ENCODE measurements around the gene DEPDC7.

DEPDC7 gene

DNA sequence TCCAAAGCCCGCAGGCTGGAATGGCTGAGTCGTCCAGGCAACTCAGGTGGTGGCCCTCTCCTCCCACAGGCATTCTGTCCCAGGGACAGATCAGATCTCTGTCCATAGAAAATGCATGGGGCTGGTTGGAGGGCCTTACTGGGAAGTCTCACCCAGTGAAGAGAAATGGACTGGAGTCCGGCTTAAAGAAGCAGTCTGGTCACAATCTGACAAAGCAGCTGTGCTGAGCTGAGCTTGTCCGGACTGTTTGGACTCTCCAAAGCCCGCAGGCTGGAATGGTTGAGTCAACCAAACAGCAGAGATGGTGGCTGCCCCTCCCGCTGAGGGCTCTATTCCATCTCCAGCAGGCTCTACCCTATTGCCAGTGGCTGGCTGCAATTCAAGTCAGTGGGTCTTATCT is 14.4 kb upstream of the DEPDC7 start:
- no peaks in the 10 kb centered on the region for H3K79me1 ChIP-seq (replicated peaks; ENCODE audit: low read length, poor library complexity, severe bottlenecking)
- no peaks in the 10 kb centered on the region for H3K9me3 ChIP-seq (ENCODE audit: control insufficient read depth, low read length)
- no peak overlapping the region for H2BK5ac ChIP-seq (ENCODE audit: low read depth, low read length, poor library complexity, severe bottlenecking)
- H2BK12ac ChIP-seq (ENCODE audit: low read length in 2 of 2) = peak overlapping the region; percentile 6 to 29
- no peak overlapping the region for H4K8ac ChIP-seq (ENCODE audit: low read length)
- peak overlapping the region; percentile 23 for H2BK15ac ChIP-seq (ENCODE audit: low read depth, poor library complexity, severe bottlenecking)
- H3K23ac ChIP-seq (ENCODE audit: low read length in 2 of 2) = no peak overlapping the region
- H3K4me2 ChIP-seq (ENCODE audit: low read length, poor library complexity, severe bottlenecking) = no peak overlapping the region
- no peak overlapping the region for H2BK120ac ChIP-seq (ENCODE audit: low read depth, low read length)
- no peaks in the 10 kb centered on the region for H3K36me3 ChIP-seq (ENCODE audit: control insufficient read depth in 1 of 2, insufficient read depth in 2 of 2, low read depth in 1 of 2, low read length in 2 of 2)
- H4K91ac ChIP-seq (ENCODE audit: low read length) = peak overlapping the region; percentile 59
- H3K4ac ChIP-seq (ENCODE audit: low read depth in 1 of 2, low read length in 2 of 2) = peak overlapping the region in 1 of 2 experiments; percentile 39
- H3K27ac ChIP-seq (ENCODE audit: low read length, poor library complexity, severe bottlenecking) = no peak overlapping the region
- H3K14ac ChIP-seq (ENCODE audit: low read length in 2 of 2) = no peak overlapping the region
- H3K27me3 ChIP-seq (ENCODE audit: control insufficient read depth in 1 of 2, insufficient read depth in 1 of 2, low read length in 2 of 2) = no peaks in the 10 kb centered on the region
- H3K18ac ChIP-seq (ENCODE audit: low read depth in 1 of 2, low read length in 2 of 2) = peak overlapping the region in 1 of 2 experiments; percentile 21
- H2AK5ac ChIP-seq (ENCODE audit: low read length, severe bottlenecking) = peak overlapping the region; percentile 46
- H3K4me3 ChIP-seq (ENCODE audit: insufficient read depth in 1 of 2, low read depth in 1 of 2, low read length in 2 of 2) = no peak overlapping the region
- H3K9ac ChIP-seq (ENCODE audit: low read length) = no peak overlapping the region
- peaks cover 12% of the 10 kb centered on the region for H3K4me1 ChIP-seq (ENCODE audit: control insufficient read depth, insufficient read depth, low read depth, low read length)
- 87% methylated on average over 6 of the region's 6 CpGs for WGBS
- no peak for DNase-seq
- no peak overlapping the region for H2AFZ ChIP-seq (ENCODE audit: low read depth, low read length)

DNA sequence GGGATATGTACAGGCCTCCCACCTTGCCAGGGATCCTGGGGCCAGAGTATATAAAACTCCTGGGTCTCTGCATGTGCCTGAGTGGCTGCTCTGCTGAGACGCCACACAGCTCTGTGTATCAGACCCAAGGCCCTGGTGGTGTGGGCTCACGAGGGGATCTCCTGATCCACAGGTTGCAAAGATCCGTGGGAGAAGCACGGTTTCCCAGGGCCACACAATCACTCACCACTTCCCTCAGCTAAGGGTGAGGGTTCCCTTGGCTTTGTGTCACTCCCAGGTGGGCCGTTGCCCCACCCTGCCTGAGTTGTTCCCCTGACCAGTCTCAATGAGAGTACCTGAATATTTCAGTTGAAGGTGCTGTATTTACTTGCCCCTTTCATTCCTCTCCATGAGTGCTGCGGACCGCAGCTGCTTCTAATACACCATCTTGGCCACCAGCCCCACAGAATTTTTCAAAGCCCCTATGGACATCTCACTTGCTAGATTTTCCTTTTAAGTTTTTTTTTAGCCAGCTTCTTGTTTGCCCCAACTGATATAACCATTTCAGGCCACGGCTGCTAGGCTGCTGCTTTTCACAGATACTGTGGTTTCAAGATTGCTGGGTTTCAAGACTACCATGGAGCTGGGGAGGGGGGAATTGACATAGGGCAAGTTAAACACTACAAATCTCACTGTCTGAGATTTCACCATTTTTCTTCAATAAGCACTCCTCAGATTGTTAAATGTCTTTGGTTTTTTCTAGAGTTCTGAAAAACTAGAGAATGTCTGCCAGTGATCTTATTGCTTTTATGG is 13.7 kb upstream of the DEPDC7 start:
- no peak for DNase-seq
- H3K4me2 ChIP-seq (ENCODE audit: low read length, poor library complexity, severe bottlenecking) = no peak overlapping the region
- H2AFZ ChIP-seq (ENCODE audit: low read depth, low read length) = no peak overlapping the region
- H2BK12ac ChIP-seq (ENCODE audit: low read length in 2 of 2) = no peak overlapping the region
- H3K36me3 ChIP-seq (ENCODE audit: control insufficient read depth in 1 of 2, insufficient read depth in 2 of 2, low read depth in 1 of 2, low read length in 2 of 2) = no peaks in the 10 kb centered on the region
- no peak overlapping the region for H3K4ac ChIP-seq (ENCODE audit: low read depth in 1 of 2, low read length in 2 of 2)
- no peak overlapping the region for H2BK15ac ChIP-seq (ENCODE audit: low read depth, poor library complexity, severe bottlenecking)
- H4K8ac ChIP-seq (ENCODE audit: low read length) = no peak overlapping the region
- H3K27ac ChIP-seq (ENCODE audit: low read length, poor library complexity, severe bottlenecking) = no peak overlapping the region
- 83% methylated on average over 7 of the region's 8 CpGs for WGBS
- no peak overlapping the region for H3K18ac ChIP-seq (ENCODE audit: low read depth in 1 of 2, low read length in 2 of 2)
- H3K9ac ChIP-seq (ENCODE audit: low read length) = peak overlapping the region; percentile 51
- H3K14ac ChIP-seq (ENCODE audit: low read length in 2 of 2) = no peak overlapping the region
- no peak overlapping the region for H3K4me3 ChIP-seq (ENCODE audit: insufficient read depth in 1 of 2, low read depth in 1 of 2, low read length in 2 of 2)
- H2BK5ac ChIP-seq (ENCODE audit: low read depth, low read length, poor library complexity, severe bottlenecking) = no peak overlapping the region
- H3K4me1 ChIP-seq (ENCODE audit: control insufficient read depth, insufficient read depth, low read depth, low read length) = peaks cover 12% of the 10 kb centered on the region
- no peak overlapping the region for H4K91ac ChIP-seq (ENCODE audit: low read length)
- no peak overlapping the region for H3K23ac ChIP-seq (ENCODE audit: low read length in 2 of 2)
- peak overlapping the region; percentile 17 for H2AK5ac ChIP-seq (ENCODE audit: low read length, severe bottlenecking)
- no peaks in the 10 kb centered on the region for H3K27me3 ChIP-seq (ENCODE audit: control insufficient read depth in 1 of 2, insufficient read depth in 1 of 2, low read length in 2 of 2)
- H2BK120ac ChIP-seq (ENCODE audit: low read depth, low read length) = no peak overlapping the region
- no peaks in the 10 kb centered on the region for H3K9me3 ChIP-seq (ENCODE audit: control insufficient read depth, low read length)
- no peaks in the 10 kb centered on the region for H3K79me1 ChIP-seq (replicated peaks; ENCODE audit: low read length, poor library complexity, severe bottlenecking)

DNA sequence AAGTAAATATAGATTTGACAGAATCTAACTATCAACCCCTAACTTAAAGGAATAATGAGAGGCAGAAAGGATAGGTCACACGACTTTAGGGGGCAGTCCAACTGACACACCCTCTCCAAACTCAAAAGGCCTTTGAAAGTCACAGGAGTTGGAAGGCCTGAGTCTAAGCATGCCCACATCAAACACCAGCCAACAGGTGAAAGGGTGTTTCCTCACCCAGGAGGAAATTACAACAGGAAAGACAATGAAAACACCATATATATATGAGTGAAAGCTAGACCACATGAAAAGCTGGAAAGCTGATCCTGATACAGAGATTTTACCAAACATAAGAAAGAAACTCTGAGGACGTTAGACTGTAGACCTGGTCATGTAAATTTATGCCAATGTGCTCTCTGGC is 10.5 kb upstream of the DEPDC7 start:
- Histone ChIP-seq H2BK5ac (ENCODE audit: low read depth, low read length, poor library complexity, severe bottlenecking) (no peak overlapping the region), H3K27ac (ENCODE audit: low read length, poor library complexity, severe bottlenecking) (no peak overlapping the region), H2BK120ac (ENCODE audit: low read depth, low read length) (no peak overlapping the region), H3K79me1 (replicated peaks; ENCODE audit: low read length, poor library complexity, severe bottlenecking) (no peaks in the 10 kb centered on the region), H2BK12ac (ENCODE audit: low read length in 2 of 2) (no peak overlapping the region), H2AK5ac (ENCODE audit: low read length, severe bottlenecking) (no peak overlapping the region), H2AFZ (ENCODE audit: low read depth, low read length) (no peak overlapping the region), H2BK15ac (ENCODE audit: low read depth, poor library complexity, severe bottlenecking) (no peak overlapping the region), H3K18ac (ENCODE audit: low read depth in 1 of 2, low read length in 2 of 2) (no peak overlapping the region), H3K4ac (ENCODE audit: low read depth in 1 of 2, low read length in 2 of 2) (no peak overlapping the region), H3K4me1 (ENCODE audit: control insufficient read depth, insufficient read depth, low read depth, low read length) (peaks cover 11% of the 10 kb centered on the region), H3K9me3 (ENCODE audit: control insufficient read depth, low read length) (no peaks in the 10 kb centered on the region), H3K4me2 (ENCODE audit: low read length, poor library complexity, severe bottlenecking) (no peak overlapping the region), H3K36me3 (ENCODE audit: control insufficient read depth in 1 of 2, insufficient read depth in 2 of 2, low read depth in 1 of 2, low read length in 2 of 2) (no peaks in the 10 kb centered on the region), H3K23ac (ENCODE audit: low read length in 2 of 2) (no peak overlapping the region), H3K14ac (ENCODE audit: low read length in 2 of 2) (no peak overlapping the region), H4K91ac (ENCODE audit: low read length) (no peak overlapping the region), H3K27me3 (ENCODE audit: control insufficient read depth in 1 of 2, insufficient read depth in 1 of 2, low read length in 2 of 2) (no peaks in the 10 kb centered on the region), H4K8ac (ENCODE audit: low read length) (no peak overlapping the region), H3K9ac (ENCODE audit: low read length) (no peak overlapping the region), H3K4me3 (ENCODE audit: insufficient read depth in 1 of 2, low read depth in 1 of 2, low read length in 2 of 2) (no peak overlapping the region)
- 70% methylated on average over 1 of the region's 2 CpGs for WGBS
- DNase-seq = no peak

DNA sequence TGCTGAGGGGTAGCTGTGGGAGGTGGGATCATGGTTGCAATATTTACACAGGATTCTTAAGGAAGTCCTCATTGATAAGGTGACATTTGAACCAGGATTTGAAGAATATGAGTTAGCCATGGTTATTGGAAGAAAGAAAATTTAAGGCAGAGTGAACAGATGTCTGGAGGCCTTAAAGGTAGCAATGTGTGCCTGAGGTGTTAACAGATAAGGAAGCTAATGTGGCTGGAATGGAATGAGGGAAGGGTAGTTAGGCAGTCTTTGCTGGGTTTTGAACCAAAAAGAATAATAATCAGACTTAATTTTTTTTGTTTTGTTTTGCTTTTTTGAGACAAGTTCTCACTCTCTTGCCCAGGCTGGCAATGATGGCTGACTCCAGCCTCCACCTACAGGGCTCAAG is 9.7 kb upstream of the DEPDC7 start:
- Histone ChIP-seq H2BK5ac (ENCODE audit: low read depth, low read length, poor library complexity, severe bottlenecking) (no peak overlapping the region), H3K27me3 (ENCODE audit: control insufficient read depth in 1 of 2, insufficient read depth in 1 of 2, low read length in 2 of 2) (no peaks in the 10 kb centered on the region), H3K14ac (ENCODE audit: low read length in 2 of 2) (no peak overlapping the region), H2AK5ac (ENCODE audit: low read length, severe bottlenecking) (no peak overlapping the region), H3K9ac (ENCODE audit: low read length) (no peak overlapping the region), H3K4me2 (ENCODE audit: low read length, poor library complexity, severe bottlenecking) (no peak overlapping the region), H3K27ac (ENCODE audit: low read length, poor library complexity, severe bottlenecking) (no peak overlapping the region), H2BK12ac (ENCODE audit: low read length in 2 of 2) (no peak overlapping the region), H2BK120ac (ENCODE audit: low read depth, low read length) (no peak overlapping the region), H3K4me1 (ENCODE audit: control insufficient read depth, insufficient read depth, low read depth, low read length) (peaks cover 5% of the 10 kb centered on the region), H3K79me1 (replicated peaks; ENCODE audit: low read length, poor library complexity, severe bottlenecking) (no peaks in the 10 kb centered on the region), H3K4me3 (ENCODE audit: insufficient read depth in 1 of 2, low read depth in 1 of 2, low read length in 2 of 2) (no peak overlapping the region), H2BK15ac (ENCODE audit: low read depth, poor library complexity, severe bottlenecking) (no peak overlapping the region), H4K91ac (ENCODE audit: low read length) (no peak overlapping the region), H2AFZ (ENCODE audit: low read depth, low read length) (no peak overlapping the region), H3K36me3 (ENCODE audit: control insufficient read depth in 1 of 2, insufficient read depth in 2 of 2, low read depth in 1 of 2, low read length in 2 of 2) (no peaks in the 10 kb centered on the region), H3K23ac (ENCODE audit: low read length in 2 of 2) (no peak overlapping the region), H4K8ac (ENCODE audit: low read length) (no peak overlapping the region), H3K18ac (ENCODE audit: low read depth in 1 of 2, low read length in 2 of 2) (no peak overlapping the region), H3K9me3 (ENCODE audit: control insufficient read depth, low read length) (no peaks in the 10 kb centered on the region), H3K4ac (ENCODE audit: low read depth in 1 of 2, low read length in 2 of 2) (no peak overlapping the region)
- no peak for DNase-seq

All from mesenchymal stem cell (in vitro differentiated cells and primary cell).